Neural cell (in vitro differentiated cells): ENCODE measurements around the gene BORCS5. TPM values are rescaled to one million over a fixed set of nuclear protein-coding genes. Genes with fewer than 3 reads are reported as not detected.
"Not testable (repeated sequence)": the region's sequence is repeated elsewhere in the genome, so short reads cannot be mapped to it uniquely, and the experiment has no call there.

Experiments
- H2AFZ ChIP-seq: fragments of 200-600, 300-800 bp; sonication (generic), shearing (Covaris generic); 2 replicates; pipeline ENCODE4 v1.6.0; 2014; ENCODE audit warnings: low read depth, mild to moderate bottlenecking, antibody characterized with exemption, low read length, moderate library complexity
- H3F3A ChIP-seq: fragments of 200-600 bp; shearing (Covaris generic); 2 replicates; pipeline ENCODE4 v1.6.1; 2016; ENCODE audit warnings: mild to moderate bottlenecking, moderate library complexity, mixed read lengths, antibody characterized with exemption, low read length; ENCODE audit not compliant: insufficient read depth, poor library complexity, severe bottlenecking
- H3K27ac ChIP-seq: fragments of 200-600, 300-800 bp; sonication (generic), shearing (Covaris generic); 2 replicates; pipeline ENCODE4 v1.5.1; 2014; ENCODE audit warnings: mild to moderate bottlenecking, low read length, moderate library complexity
- H3K27me3 ChIP-seq: fragments of 300-800, 200-600 bp; sonication (generic), shearing (Covaris generic); 2 replicates; pipeline ENCODE4 v1.6.0; 2014; ENCODE audit warnings: mild to moderate bottlenecking, low read depth, low read length, moderate library complexity; ENCODE audit not compliant: insufficient read depth
- H3K36me3 ChIP-seq: fragments of 300-800, 200-600 bp; sonication (generic), shearing (Covaris generic); 2 replicates; pipeline ENCODE4 v1.5.1; 2014; ENCODE audit warnings: mild to moderate bottlenecking, antibody characterized with exemption, low read length, moderate library complexity; ENCODE audit not compliant: insufficient read depth
- H3K4me2 ChIP-seq: fragments of 300-800, 200-600 bp; sonication (generic), shearing (Covaris generic); 2 replicates; pipeline ENCODE4 v1.6.0; 2014; ENCODE audit warnings: mild to moderate bottlenecking, low read length
- H3K4me3 ChIP-seq: fragments of 300-800, 200-600 bp; sonication (generic), shearing (Covaris generic); 2 replicates; pipeline ENCODE4 v1.5.1; 2014; ENCODE audit warnings: mild to moderate bottlenecking, low read length, moderate library complexity
- H3K79me2 ChIP-seq: fragments of 200-600 bp; shearing (Covaris generic); replicated peaks from 2 replicates; pipeline ENCODE4 v1.6.0; 2014; ENCODE audit warnings: mild to moderate bottlenecking, low read length, moderate library complexity; ENCODE audit not compliant: insufficient read depth
- H3K9ac ChIP-seq: fragments of 300-800, 200-600 bp; sonication (generic), shearing (Covaris generic); 2 replicates; pipeline ENCODE4 v1.6.1; 2016; ENCODE audit warnings: mild to moderate bottlenecking, low read length, mixed read lengths
- H3K9me2 ChIP-seq: fragments of 200-600 bp; shearing (Covaris generic); 2 replicates; pipeline ENCODE4 v1.6.1; 2016; ENCODE audit warnings: mild to moderate bottlenecking, low read length, mixed read lengths; ENCODE audit not compliant: insufficient read depth
- H3K9me3 ChIP-seq: fragments of 200-600, 300-800 bp; sonication (generic), shearing (Covaris generic); 2 replicates; pipeline ENCODE4 v1.6.1; 2016; ENCODE audit warnings: mild to moderate bottlenecking, mixed run types, low read length, moderate library complexity, mixed read lengths
- H4K20me1 ChIP-seq: fragments of 200-600 bp; shearing (Covaris generic); 2 replicates; pipeline ENCODE4 v1.6.1; 2016; ENCODE audit warnings: mild to moderate bottlenecking, mixed run types; ENCODE audit not compliant: insufficient read depth
- EP300 ChIP-seq: fragments of 450-650 bp; conservative IDR thresholded peaks from 2 replicates; pipeline ENCODE4 v1.6.1; 2014; ENCODE audit warnings: antibody characterized with exemption, mild to moderate bottlenecking, moderate library complexity; ENCODE audit not compliant: poor library complexity, severe bottlenecking
- EZH2 ChIP-seq: fragments of 200-600, 300-800 bp; shearing (Covaris generic), sonication (generic); IDR thresholded peaks from 2 replicates; pipeline ENCODE4 v1.6.1; 2014; ENCODE audit warnings: antibody characterized with exemption, low read length, borderline replicate concordance, mild to moderate bottlenecking; ENCODE audit not compliant: insufficient read depth, poor library complexity, severe bottlenecking
- MXI1 ChIP-seq: fragments of 450-650 bp; conservative IDR thresholded peaks from 2 replicates; pipeline ENCODE4 v1.6.1; 2014; ENCODE audit warnings: antibody characterized with exemption, mild to moderate bottlenecking; ENCODE audit not compliant: poor library complexity, severe bottlenecking
- POLR2AphosphoS5 ChIP-seq: IDR thresholded peaks from 2 replicates; pipeline ENCODE4 v1.6.1; 2012
- RAD21 ChIP-seq: fragments of 450-650 bp; conservative IDR thresholded peaks from 2 replicates; pipeline ENCODE4 v1.6.1; 2014; ENCODE audit warnings: antibody characterized with exemption, mild to moderate bottlenecking, moderate library complexity
- SMC3 ChIP-seq: fragments of 450-650 bp; conservative IDR thresholded peaks from 2 replicates; pipeline ENCODE4 v1.6.1; 2014; ENCODE audit warnings: antibody characterized with exemption, mild to moderate bottlenecking, moderate library complexity; ENCODE audit not compliant: poor library complexity
- TAF1 ChIP-seq: IDR thresholded peaks from 2 replicates; pipeline ENCODE4 v1.6.1; 2012; ENCODE audit warnings: low read depth
- polyA plus RNA-seq: library from polyadenylated mRNA; depleted of rRNA; stranded (reverse); fragments of >200 nt; gene quantifications from 2 replicates; pipeline ENCODE4 v1.2.3, GENCODE V29; 2014
- TF ChIP-seq, protein P1 (sequence below): fragments of 450-650 bp; IDR thresholded peaks from 2 replicates; pipeline ENCODE4 v1.5.1; 2014; ENCODE audit warnings: antibody characterized with exemption, mild to moderate bottlenecking, moderate library complexity; ENCODE audit not compliant: poor library complexity, severe bottlenecking
- TF ChIP-seq, protein P2 (sequence below): IDR thresholded peaks from 2 replicates; pipeline ENCODE4 v1.6.1; 2012; ENCODE audit warnings: borderline replicate concordance

Gene BORCS5
- polyA plus RNA-seq, 1 donor from 2014 or later: 14.2 TPM

DNA sequence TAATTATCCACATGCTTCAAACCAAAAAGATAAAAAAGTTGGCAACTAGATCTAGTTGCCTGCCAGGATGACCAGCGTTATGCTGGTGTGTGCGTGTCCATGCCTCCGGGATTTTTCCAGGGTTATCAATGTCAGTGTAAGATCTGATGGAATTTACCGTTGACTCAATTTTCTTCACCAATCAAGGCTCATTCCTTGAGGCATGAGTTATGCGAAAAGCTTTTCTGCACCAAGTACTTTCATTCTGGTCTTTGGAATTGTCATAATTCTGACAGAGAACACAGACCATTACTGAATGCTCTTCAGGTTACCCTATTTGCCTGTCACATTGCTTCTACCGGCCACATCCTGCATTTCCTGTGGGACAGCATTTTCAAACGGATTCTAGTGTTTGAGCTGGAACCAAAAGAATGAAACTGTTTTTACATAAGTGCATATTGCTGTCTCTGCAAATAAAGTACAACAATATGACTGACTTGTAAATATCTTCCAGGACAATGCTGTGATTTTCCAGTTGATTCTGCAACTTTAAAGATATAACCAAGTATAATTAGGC, 114.0 kb downstream of the BORCS5 start:
- Histone ChIP-seq H3K4me2 (no peak overlapping the region), H3K9me2 (no peaks in the 10 kb centered on the region), H3K27ac (no peak overlapping the region), H3K9me3 (no peaks in the 10 kb centered on the region), H3K4me3 (no peak overlapping the region), H3K9ac (no peak overlapping the region), H3K27me3 (no peaks in the 10 kb centered on the region), H4K20me1 (no peaks in the 10 kb centered on the region), H2AFZ (no peak overlapping the region), H3K79me2 (no peaks in the 10 kb centered on the region), H3K36me3 (peaks cover 6% of the 10 kb centered on the region), H3F3A (no peaks in the 10 kb centered on the region)
- TF ChIP-seq MXI1 (no peak), EP300 (no peak), SMC3 (no peak), POLR2AphosphoS5 (no peak), RAD21 (no peak), TAF1 (no peak), EZH2 (no peak)
- TF ChIP-seq, protein P1, sequence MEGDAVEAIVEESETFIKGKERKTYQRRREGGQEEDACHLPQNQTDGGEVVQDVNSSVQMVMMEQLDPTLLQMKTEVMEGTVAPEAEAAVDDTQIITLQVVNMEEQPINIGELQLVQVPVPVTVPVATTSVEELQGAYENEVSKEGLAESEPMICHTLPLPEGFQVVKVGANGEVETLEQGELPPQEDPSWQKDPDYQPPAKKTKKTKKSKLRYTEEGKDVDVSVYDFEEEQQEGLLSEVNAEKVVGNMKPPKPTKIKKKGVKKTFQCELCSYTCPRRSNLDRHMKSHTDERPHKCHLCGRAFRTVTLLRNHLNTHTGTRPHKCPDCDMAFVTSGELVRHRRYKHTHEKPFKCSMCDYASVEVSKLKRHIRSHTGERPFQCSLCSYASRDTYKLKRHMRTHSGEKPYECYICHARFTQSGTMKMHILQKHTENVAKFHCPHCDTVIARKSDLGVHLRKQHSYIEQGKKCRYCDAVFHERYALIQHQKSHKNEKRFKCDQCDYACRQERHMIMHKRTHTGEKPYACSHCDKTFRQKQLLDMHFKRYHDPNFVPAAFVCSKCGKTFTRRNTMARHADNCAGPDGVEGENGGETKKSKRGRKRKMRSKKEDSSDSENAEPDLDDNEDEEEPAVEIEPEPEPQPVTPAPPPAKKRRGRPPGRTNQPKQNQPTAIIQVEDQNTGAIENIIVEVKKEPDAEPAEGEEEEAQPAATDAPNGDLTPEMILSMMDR: no peak
- TF ChIP-seq, protein P2, sequence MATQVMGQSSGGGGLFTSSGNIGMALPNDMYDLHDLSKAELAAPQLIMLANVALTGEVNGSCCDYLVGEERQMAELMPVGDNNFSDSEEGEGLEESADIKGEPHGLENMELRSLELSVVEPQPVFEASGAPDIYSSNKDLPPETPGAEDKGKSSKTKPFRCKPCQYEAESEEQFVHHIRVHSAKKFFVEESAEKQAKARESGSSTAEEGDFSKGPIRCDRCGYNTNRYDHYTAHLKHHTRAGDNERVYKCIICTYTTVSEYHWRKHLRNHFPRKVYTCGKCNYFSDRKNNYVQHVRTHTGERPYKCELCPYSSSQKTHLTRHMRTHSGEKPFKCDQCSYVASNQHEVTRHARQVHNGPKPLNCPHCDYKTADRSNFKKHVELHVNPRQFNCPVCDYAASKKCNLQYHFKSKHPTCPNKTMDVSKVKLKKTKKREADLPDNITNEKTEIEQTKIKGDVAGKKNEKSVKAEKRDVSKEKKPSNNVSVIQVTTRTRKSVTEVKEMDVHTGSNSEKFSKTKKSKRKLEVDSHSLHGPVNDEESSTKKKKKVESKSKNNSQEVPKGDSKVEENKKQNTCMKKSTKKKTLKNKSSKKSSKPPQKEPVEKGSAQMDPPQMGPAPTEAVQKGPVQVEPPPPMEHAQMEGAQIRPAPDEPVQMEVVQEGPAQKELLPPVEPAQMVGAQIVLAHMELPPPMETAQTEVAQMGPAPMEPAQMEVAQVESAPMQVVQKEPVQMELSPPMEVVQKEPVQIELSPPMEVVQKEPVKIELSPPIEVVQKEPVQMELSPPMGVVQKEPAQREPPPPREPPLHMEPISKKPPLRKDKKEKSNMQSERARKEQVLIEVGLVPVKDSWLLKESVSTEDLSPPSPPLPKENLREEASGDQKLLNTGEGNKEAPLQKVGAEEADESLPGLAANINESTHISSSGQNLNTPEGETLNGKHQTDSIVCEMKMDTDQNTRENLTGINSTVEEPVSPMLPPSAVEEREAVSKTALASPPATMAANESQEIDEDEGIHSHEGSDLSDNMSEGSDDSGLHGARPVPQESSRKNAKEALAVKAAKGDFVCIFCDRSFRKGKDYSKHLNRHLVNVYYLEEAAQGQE: no peak

DNA sequence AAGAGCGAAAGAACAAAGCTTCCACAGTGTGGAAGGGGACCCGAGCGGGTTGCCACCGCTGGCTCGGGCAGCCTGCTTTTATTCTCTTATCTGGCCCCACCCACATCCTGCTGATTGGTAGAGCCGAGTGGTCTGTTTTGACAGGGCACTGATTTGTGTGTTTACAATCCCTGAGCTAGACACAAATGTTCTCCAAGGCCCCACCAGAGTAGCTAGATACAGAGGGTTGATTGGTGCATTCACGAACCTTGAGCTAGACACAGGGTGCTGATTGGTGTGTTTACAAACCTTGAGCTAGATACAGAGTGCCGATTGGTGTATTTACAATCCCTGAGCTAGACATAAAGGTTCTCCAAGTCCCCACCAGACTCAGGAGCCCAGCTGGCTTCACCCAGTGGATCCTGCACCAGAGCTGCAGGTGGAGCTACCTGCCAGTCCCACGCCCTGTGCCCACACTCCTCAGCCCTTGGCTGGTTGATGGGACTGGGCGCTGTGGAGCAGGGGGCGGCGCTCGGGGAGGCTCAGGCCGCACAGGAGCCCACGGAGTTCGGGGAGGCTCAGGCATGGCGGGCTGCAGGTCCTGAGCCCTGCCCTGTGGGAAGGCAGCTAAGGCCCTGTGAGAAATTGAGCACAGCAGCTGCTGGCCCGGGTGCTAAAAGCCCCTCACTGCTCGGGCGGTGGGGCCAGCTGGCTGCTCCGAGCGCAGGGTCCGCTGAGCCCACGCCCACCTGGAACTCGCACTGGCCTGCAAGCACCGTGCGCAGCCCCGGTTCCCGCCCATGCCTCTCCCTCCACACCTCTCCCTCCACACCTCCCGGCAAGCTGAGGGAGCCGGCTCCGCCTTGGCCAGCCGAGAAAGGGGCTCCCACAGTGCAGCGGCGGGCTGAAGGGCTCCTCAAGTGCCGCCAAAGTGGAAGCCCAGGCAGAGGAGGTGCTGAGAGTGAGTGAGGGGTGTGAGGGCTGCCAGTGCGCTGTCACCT, 115.4 kb downstream of the BORCS5 start:
- not testable (repeated sequence) for H3K9me3 ChIP-seq, H2AFZ ChIP-seq, H3K4me2 ChIP-seq, H3F3A ChIP-seq, H3K27me3 ChIP-seq, H3K9me2 ChIP-seq, H3K9ac ChIP-seq, H3K4me3 ChIP-seq, H3K27ac ChIP-seq, H4K20me1 ChIP-seq, H3K79me2 ChIP-seq
- H3K36me3 ChIP-seq: peaks cover 12% of the 10 kb centered on the region
